Measurements from ENCODE around the gene RAB11FIP4.

RAB11FIP4 gene

GRCh38 chr17:31452101-31452500 lies 60.6 kb downstream of the RAB11FIP4 start:
- TF ChIP-seq CTCF (IDR thresholded peaks at IDR 0.05; ENCODE audit: insufficient read depth, low read depth, low read length, missing control alignments) = no peak
- DNase-seq (ENCODE audit: low read depth) = peak; percentile 67
- no peak overlapping the region for H3K4me3 ChIP-seq (ENCODE audit: low read length)

- no peak for DNase-seq (ENCODE audit: low read depth)
- TF ChIP-seq CTCF (IDR thresholded peaks at IDR 0.05; ENCODE audit: insufficient read depth, low read depth, low read length, missing control alignments) = no peak
- no peak overlapping the region for H3K4me3 ChIP-seq (ENCODE audit: low read length)
Measured at GRCh38 chr17:31452561-31453110, 61.2 kb downstream of the RAB11FIP4 start.

- H3K4me3 ChIP-seq (ENCODE audit: low read length) = no peak overlapping the region
- DNase-seq (ENCODE audit: low read depth) = no peak
- TF ChIP-seq CTCF (IDR thresholded peaks at IDR 0.05; ENCODE audit: insufficient read depth, low read depth, low read length, missing control alignments) = no peak
Measured at GRCh38 chr17:31453896-31454295, 62.4 kb downstream of the RAB11FIP4 start.

- no peak for DNase-seq (ENCODE audit: low read depth)
- no peak for TF ChIP-seq CTCF (IDR thresholded peaks at IDR 0.05; ENCODE audit: insufficient read depth, low read depth, low read length, missing control alignments)
- no peak overlapping the region for H3K4me3 ChIP-seq (ENCODE audit: low read length)
Measured at GRCh38 chr17:31456814-31457213, 65.3 kb downstream of the RAB11FIP4 start.

GRCh38 chr17:31457391-31458234 lies 66.1 kb downstream of the RAB11FIP4 start:
- no peak for TF ChIP-seq CTCF (IDR thresholded peaks at IDR 0.05; ENCODE audit: insufficient read depth, low read depth, low read length, missing control alignments)
- no peak for DNase-seq (ENCODE audit: low read depth)

GRCh38 chr17:31458829-31459228 lies 67.4 kb downstream of the RAB11FIP4 start:
- no peak for DNase-seq (ENCODE audit: low read depth)
- no peak for TF ChIP-seq CTCF (IDR thresholded peaks at IDR 0.05; ENCODE audit: insufficient read depth, low read depth, low read length, missing control alignments)

More at GRCh38 chr17:31457391-31458234, 66.1 kb downstream of the RAB11FIP4 start:
- H3K4me3 ChIP-seq (ENCODE audit: low read length) = no peak overlapping the region

More at GRCh38 chr17:31458829-31459228, 67.4 kb downstream of the RAB11FIP4 start:
- no peak overlapping the region for H3K4me3 ChIP-seq (ENCODE audit: low read length)
